ENCODE results near the gene ADAMTS17. TPM values are rescaled to one million over a fixed set of nuclear protein-coding genes. Genes with fewer than 3 reads are reported as not detected.

ADAMTS17 gene
- total RNA-seq, 1 experiment from 2014 or later, result 1.6 TPM

DNA sequence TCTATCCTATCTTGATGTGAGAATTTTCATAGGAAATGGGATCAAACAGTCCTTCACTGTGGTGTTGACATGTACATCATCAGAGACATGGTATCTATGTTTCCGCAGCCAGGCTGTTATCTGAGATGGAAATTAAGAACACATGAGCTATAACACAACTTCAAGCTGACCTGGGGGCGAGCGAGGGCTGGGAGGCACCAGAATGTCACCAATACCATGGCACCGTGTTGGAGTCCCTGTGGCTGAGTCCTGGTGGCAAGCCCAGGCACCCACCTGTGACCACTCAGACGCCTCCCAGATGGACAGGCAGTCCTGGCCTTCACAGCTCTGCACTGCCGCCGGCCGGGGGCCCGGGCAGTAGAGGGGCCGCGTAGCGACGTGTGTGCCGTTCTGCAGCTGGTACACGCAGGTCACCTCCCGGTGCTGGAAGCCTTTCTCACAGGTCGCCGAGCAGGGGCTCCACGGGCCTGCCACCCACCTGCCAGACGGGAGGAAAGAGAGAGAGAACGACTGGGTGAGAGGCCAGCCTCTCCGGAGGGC is 344.6 kb downstream of the ADAMTS17 start:
- ATAC-seq (no peak), DNase-seq (ENCODE audit: low read depth, low spot score) (no peak)
- no peaks in the 10 kb centered on the region for H3K9me3 ChIP-seq (ENCODE audit: control insufficient read depth, insufficient read depth, low read depth, low read length)
- H3K27ac ChIP-seq (ENCODE audit: low read length), result no peak overlapping the region
- ChIA-PET POLR2A (no interaction called here), CTCF (no interaction called here)
- H3K27me3 ChIP-seq (ENCODE audit: control insufficient read depth, insufficient read depth, low read length), result no peaks in the 10 kb centered on the region
- in situ Hi-C loops (cut with HindIII; ENCODE audit: low pct_unique_long_range_greater_than_20kb, low sequenced_read_pairs), result no loop called here
- no peak overlapping the region for H3K4me3 ChIP-seq (ENCODE audit: low read depth in 2 of 2, low read length in 2 of 2)
- intact Hi-C loops (cut with micrococcal nuclease; ENCODE audit: unreplicated experiment), result no loop called here
- no TSS peak for BruUV-seq (replicated peaks)
- H3K4me1 ChIP-seq (ENCODE audit: control insufficient read depth, insufficient read depth, low read length), result no peaks in the 10 kb centered on the region
- no peaks in the 10 kb centered on the region for H3K36me3 ChIP-seq (ENCODE audit: control insufficient read depth, insufficient read depth, low read length)
- TF ChIP-seq SIN3A (IDR thresholded peaks at IDR 0.05; ENCODE audit: borderline replicate concordance, insufficient read depth, low read depth, low read length), result no peak
- no peak for TF ChIP-seq REST (IDR thresholded peaks at IDR 0.05; ENCODE audit: insufficient read depth in 1 of 2, low read depth in 2 of 2, low read length in 1 of 2)
- no peak for TF ChIP-seq POLR2AphosphoS5 (IDR thresholded peaks at IDR 0.05; ENCODE audit: low read depth, low read length)
- TF ChIP-seq CTCF (IDR thresholded peaks at IDR 0.05), result no peak
- TF ChIP-seq TCF7L2 (IDR thresholded peaks at IDR 0.05; ENCODE audit: low read depth, low read length), result no peak

DNA sequence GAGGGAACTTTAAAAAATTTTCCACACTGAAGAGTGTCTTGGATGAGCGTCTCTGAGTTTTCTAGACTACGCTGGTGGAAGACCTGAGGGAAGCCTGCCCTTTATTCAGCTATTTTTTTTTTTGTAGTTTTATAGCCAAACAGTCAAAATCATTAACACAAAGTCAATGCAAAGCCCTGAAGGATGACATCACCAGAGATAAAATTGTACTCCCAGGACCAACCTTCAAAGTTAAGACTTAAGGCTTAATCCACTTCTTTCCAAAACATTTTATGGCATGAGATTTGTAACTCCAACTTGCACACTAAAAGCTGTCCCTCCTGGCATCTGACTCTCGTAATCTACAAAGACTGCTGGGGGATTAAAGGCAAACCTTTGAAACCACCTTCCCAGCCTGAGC is 345.1 kb downstream of the ADAMTS17 start:
- H3K4me3 ChIP-seq (ENCODE audit: low read depth in 2 of 2, low read length in 2 of 2), result no peak overlapping the region
- no peak for TF ChIP-seq SIN3A (IDR thresholded peaks at IDR 0.05; ENCODE audit: borderline replicate concordance, insufficient read depth, low read depth, low read length)
- no peak for TF ChIP-seq CTCF (IDR thresholded peaks at IDR 0.05)
- no peak for TF ChIP-seq POLR2AphosphoS5 (IDR thresholded peaks at IDR 0.05; ENCODE audit: low read depth, low read length)
- TF ChIP-seq TCF7L2 (IDR thresholded peaks at IDR 0.05; ENCODE audit: low read depth, low read length), result no peak
- TF ChIP-seq REST (IDR thresholded peaks at IDR 0.05; ENCODE audit: insufficient read depth in 1 of 2, low read depth in 2 of 2, low read length in 1 of 2), result no peak
- H3K27ac ChIP-seq (ENCODE audit: low read length), result no peak overlapping the region
- ATAC-seq (no peak), DNase-seq (ENCODE audit: low read depth, low spot score) (no peak)
- no TSS peak for BruUV-seq (replicated peaks)
- ChIA-PET POLR2A (no interaction called here), CTCF (no interaction called here)
- no peaks in the 10 kb centered on the region for H3K27me3 ChIP-seq (ENCODE audit: control insufficient read depth, insufficient read depth, low read length)
- in situ Hi-C loops (cut with HindIII; ENCODE audit: low pct_unique_long_range_greater_than_20kb, low sequenced_read_pairs) (no loop called here), intact Hi-C loops (cut with micrococcal nuclease; ENCODE audit: unreplicated experiment) (no loop called here)
- H3K36me3 ChIP-seq (ENCODE audit: control insufficient read depth, insufficient read depth, low read length), result no peaks in the 10 kb centered on the region
- no peaks in the 10 kb centered on the region for H3K4me1 ChIP-seq (ENCODE audit: control insufficient read depth, insufficient read depth, low read length)
- H3K9me3 ChIP-seq (ENCODE audit: control insufficient read depth, insufficient read depth, low read depth, low read length), result no peaks in the 10 kb centered on the region
